Tibial artery (tissue), 4 donors: ENCODE data around the gene ISOC2.

Experiments used
- DNase-seq, 2 donors: peaks; one replicate each; pipeline ENCODE4 v3.0.0-alpha.2; 2019
- H3K27ac ChIP-seq, 2 donors: fragments of 200-600 bp; sonication (generic) in 1 of 2; 1 replicate in 1 of 2; 2 replicates in 1 of 2; pipeline ENCODE4 v1.5.1; 2018 to 2019; ENCODE audit warnings: mild to moderate bottlenecking in 1 of 2
- H3K27me3 ChIP-seq, 2 donors: fragments of 200-600 bp; sonication (generic) in 1 of 2; one replicate each; pipeline versions ENCODE4 v1.5.1 to v1.6.0; 2016 to 2019
- H3K36me3 ChIP-seq, 3 donors: fragments of 200-600 bp; sonication (generic) in 2 of 3; one replicate each; pipeline ENCODE4 v1.5.1; 2016 to 2019; ENCODE audit warnings: mild to moderate bottlenecking in 2 of 3
- H3K4me1 ChIP-seq, 4 donors: fragments of 200-600 bp; sonication (generic) in 2 of 4; 1 replicate in 3 of 4; 2 replicates in 1 of 4; pipeline ENCODE4 v1.5.1; 2016 to 2019
- H3K4me3 ChIP-seq, 2 donors: fragments of 200-600 bp; sonication (generic) in 1 of 2; 1 replicate in 1 of 2; 2 replicates in 1 of 2; pipeline ENCODE4 v1.5.1; 2018 to 2019; ENCODE audit warnings: mild to moderate bottlenecking in 2 of 2
- H3K9me3 ChIP-seq, 3 donors: fragments of 200-600 bp; sonication (generic) in 1 of 3; one replicate each; pipeline ENCODE4 v1.5.1; 2016 to 2019
- intact Hi-C: fragments of 100-400 bp; cut with DNase I; formaldehyde crosslinking; loops from one replicate; pipeline ENCODE4 v1.15.0; 2023; ENCODE audit warnings: low total_unique reads
- TF ChIP-seq, protein P1 (sequence below), 2 experiments: fragments of 200-600 bp in 1 of 2; fragments of 450-650 bp in 1 of 2; IDR thresholded peaks; one replicate each; pipeline ENCODE4 v1.5.1; 2017 to 2019; ENCODE audit warnings: antibody characterized with exemption in 2 of 2, mild to moderate bottlenecking in 1 of 2, moderate library complexity in 1 of 2

The ISOC2 gene

DNA sequence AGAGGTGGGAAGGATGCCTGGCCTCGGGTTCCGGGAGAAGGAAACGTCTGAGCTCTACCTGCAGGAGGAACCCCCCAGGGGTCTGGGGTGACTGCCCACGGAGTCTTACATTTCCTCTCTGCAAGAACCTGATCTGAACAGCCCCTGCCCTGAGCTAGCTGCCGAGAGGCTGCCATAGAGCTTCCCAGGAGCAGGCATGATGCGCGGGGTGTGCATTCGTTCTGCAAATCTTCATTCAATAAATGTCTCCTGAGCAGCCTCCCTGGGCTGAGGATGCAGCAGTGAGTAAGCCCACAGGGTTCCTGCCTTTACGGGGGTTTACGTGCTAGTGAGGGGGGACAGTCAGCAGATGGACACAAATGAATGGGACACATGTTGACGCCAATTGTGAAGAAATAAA lies 16.8 kb downstream of the ISOC2 start:
- H3K9me3 ChIP-seq, result no peaks in the 10 kb centered on the region
- DNase-seq, result no peak
- no peak overlapping the region for H3K27ac ChIP-seq
- TF ChIP-seq, protein P1, sequence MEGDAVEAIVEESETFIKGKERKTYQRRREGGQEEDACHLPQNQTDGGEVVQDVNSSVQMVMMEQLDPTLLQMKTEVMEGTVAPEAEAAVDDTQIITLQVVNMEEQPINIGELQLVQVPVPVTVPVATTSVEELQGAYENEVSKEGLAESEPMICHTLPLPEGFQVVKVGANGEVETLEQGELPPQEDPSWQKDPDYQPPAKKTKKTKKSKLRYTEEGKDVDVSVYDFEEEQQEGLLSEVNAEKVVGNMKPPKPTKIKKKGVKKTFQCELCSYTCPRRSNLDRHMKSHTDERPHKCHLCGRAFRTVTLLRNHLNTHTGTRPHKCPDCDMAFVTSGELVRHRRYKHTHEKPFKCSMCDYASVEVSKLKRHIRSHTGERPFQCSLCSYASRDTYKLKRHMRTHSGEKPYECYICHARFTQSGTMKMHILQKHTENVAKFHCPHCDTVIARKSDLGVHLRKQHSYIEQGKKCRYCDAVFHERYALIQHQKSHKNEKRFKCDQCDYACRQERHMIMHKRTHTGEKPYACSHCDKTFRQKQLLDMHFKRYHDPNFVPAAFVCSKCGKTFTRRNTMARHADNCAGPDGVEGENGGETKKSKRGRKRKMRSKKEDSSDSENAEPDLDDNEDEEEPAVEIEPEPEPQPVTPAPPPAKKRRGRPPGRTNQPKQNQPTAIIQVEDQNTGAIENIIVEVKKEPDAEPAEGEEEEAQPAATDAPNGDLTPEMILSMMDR (IDR thresholded peaks at IDR 0.05), result no peak
- H3K27me3 ChIP-seq, result peaks cover 0 to 79% of the 10 kb centered on the region in 2 donors
- intact Hi-C loops, result no loop called here
- H3K4me1 ChIP-seq, result peaks cover 0 to 22% (median 9%) of the 10 kb centered on the region in 4 donors
- no peaks in the 10 kb centered on the region for H3K36me3 ChIP-seq
- no peak overlapping the region for H3K4me3 ChIP-seq

DNA sequence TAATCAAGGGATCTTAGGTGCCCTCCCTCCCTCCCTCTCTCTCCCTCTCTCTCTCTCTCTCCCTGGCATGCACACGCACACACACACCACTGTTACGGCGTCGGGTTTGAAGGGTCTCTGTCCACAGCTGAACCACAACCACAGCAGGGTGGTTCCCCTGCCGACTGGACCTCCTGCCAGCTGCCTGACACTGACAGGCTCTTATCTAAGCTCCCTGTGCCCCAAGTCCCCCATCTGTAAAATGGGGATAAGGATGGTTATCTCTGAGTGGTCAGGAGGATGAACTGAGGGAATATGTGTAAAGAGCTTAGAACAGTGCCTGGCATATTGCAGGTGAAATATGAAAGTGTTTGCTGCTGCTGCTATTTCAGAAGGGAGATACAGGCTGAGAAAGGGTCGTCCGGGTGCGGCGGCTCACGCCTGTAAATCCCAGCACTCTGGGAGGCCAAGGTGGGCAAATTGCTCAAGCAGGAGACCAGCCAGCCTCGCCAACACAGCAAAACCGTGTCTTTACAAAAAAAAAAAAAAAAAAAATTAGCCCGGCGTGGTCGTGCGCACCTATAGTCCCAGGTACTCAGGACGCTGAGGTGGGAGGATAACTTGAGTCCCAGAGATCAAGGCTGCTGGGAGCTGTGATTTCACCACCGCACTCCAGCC lies 17.5 kb downstream of the ISOC2 start:
- Histone ChIP-seq H3K27ac (no peak overlapping the region), H3K36me3 (no peaks in the 10 kb centered on the region), H3K4me1 (peaks cover 0 to 22% (median 9%) of the 10 kb centered on the region in 4 donors), H3K4me3 (no peak overlapping the region), H3K27me3 (peaks cover 0 to 79% of the 10 kb centered on the region in 2 donors), H3K9me3 (no peaks in the 10 kb centered on the region)
- intact Hi-C loops, result no loop called here
- TF ChIP-seq, protein P1 (IDR thresholded peaks at IDR 0.05), result no peak
- no peak for DNase-seq

DNA sequence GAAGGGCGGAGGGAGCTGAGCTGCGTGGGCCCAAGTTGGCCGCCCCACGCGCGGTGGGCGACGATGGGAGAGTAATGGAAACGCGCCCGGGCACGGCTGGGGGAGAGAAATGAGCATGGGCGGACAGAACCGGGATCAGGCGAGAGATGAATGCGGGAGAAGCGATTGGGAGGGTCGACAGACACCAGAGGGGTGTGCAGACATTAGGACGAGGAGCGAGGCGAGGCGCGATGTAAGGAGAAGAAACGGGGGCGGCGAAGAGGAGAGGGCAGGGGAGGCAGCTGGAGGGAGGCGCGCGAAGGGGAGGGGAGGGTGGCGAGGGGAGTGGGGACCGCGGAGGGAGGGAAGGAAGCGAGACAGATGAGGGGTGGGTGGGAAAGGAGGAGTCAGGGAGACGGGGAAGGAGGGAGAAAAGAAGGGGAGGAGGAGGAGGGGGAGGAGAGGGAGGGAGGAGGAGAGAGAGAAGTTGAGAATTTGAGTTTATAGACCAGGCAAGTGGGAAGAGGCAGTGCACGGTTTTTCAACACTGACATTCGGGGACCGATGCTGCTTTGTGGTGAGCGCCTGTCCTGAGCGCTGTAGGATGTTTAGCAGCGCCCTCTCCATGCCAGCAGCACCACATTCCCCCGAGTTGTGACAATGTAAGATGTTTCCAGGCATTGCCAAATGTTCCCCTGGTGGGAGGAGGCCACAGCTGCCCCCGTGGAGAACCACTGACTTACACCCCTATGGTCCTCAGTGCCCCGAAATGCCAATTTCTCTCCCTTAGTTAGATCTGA lies 18.2 kb downstream of the ISOC2 start, which contains the start of gene SHISA7:
Gene SHISA7, minus strand, starts transcription at position 256 of the 779 bp plus-strand sequence. CDS start 437 bp downstream, outside the sequence.
- no peak within 1 kb of the TSS for H3K4me3 ChIP-seq
- no peak for DNase-seq
- H3K27me3 ChIP-seq, result peaks cover 0 to 86% of the 10 kb centered on the region in 2 donors
- no peaks in the 10 kb centered on the region for H3K9me3 ChIP-seq
- intact Hi-C loops, result no loop called here
- TF ChIP-seq, protein P1 (IDR thresholded peaks at IDR 0.05), result no peak
- peaks cover 0 to 22% (median 9%) of the 10 kb centered on the region in 4 donors for H3K4me1 ChIP-seq
- no peaks in the 10 kb centered on the region for H3K36me3 ChIP-seq
- H3K27ac ChIP-seq, result no peak within 1 kb of the TSS

DNA sequence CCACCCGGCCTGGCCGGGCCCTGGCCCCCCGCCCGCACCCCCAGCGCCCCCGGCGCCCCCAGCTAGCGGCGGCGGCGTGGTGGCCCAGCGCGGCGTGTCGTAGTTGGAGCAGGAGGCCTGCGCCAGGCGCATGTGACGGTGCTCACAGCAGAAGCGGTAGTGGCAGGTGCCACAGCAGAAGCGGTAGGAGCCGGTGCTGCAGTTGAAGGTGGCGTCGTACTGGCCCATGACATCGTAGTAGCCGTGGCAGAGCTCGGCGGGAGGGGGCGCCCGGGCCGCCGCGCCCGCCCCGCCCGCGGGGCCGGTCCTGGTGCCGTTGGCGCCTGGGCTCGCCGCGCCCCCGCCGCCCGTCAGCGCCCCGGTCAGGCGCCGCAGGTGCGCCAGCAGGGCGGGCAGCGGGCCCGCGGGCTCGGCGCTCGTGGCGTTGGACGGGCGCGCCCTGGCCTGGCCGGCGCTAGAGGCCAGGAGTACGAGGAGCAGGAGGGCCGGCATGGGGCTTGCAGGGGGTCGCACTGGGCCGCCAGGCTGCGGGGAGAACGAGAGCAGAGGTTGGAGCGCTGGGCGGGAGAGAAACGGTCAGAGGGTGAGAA lies 19.0 kb downstream of the ISOC2 start:
- TF ChIP-seq, protein P1 (IDR thresholded peaks at IDR 0.05), result no peak
- Histone ChIP-seq H3K9me3 (no peaks in the 10 kb centered on the region), H3K27me3 (peaks cover 0 to 93% of the 10 kb centered on the region in 2 donors), H3K36me3 (no peaks in the 10 kb centered on the region), H3K4me3 (no peak overlapping the region), H3K4me1 (peaks cover 0 to 22% (median 9%) of the 10 kb centered on the region in 4 donors), H3K27ac (no peak overlapping the region)
- no peak for DNase-seq
- intact Hi-C loops, result no loop called here

DNA sequence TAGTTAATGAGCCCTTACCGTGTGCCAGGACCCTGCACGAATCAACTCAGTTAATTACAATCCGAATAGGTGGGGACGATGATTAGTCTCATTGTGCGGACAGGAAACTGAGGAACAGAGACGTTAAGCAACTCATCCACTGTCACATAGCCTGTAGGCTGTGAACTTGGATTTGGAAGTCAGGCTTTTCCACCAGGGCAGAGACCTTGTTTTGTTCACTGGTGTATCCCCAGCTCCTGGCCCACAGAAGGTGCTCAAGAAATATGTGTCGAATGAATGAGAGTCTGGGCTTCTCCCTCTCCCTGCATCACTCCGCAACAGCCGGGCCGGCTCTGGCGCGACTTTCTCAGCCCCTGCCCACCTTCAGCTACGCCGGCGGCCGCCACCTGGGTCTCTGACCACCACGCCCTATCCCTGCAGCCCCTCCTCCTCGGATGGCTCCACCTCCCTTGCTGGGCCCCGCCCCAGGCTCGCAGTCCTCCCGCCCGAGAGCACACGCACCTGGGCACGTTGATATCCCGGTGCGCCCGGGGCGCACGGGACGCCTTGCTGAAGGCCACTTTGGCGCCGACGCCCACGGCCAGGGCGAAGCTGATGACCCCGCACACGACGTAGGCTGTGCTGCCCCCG lies 19.6 kb downstream of the ISOC2 start:
- Histone ChIP-seq H3K36me3 (no peaks in the 10 kb centered on the region), H3K4me1 (peaks cover 0 to 22% (median 9%) of the 10 kb centered on the region in 4 donors), H3K27me3 (peaks cover 0 to 92% of the 10 kb centered on the region in 2 donors), H3K9me3 (no peaks in the 10 kb centered on the region), H3K27ac (no peak overlapping the region), H3K4me3 (no peak overlapping the region)
- TF ChIP-seq, protein P1 (IDR thresholded peaks at IDR 0.05), result no peak
- no peak for DNase-seq
- intact Hi-C loops, result no loop called here
